GM13977 (cell line): Measurements from ENCODE around the gene FRRS1L.
"Not testable (repeated sequence)": the region's sequence is repeated elsewhere in the genome, so short reads cannot be mapped to it uniquely, and the experiment has no call there.

Experiments
- DNase-seq: peaks from one replicate; pipeline ENCODE4 v3.0.0; 2012; ENCODE audit warnings: low spot score
- CTCF ChIP-seq: IDR thresholded peaks from 2 replicates; pipeline ENCODE4 v1.5.1; 2012; ENCODE audit warnings: mild to moderate bottlenecking, control low read depth; ENCODE audit not compliant: insufficient read depth; ENCODE audit errors: extremely low read depth, missing control alignments
- in situ Hi-C: fragments of 300-500 bp; cut with MboI; formaldehyde crosslinking; loops from one replicate; pipeline ENCODE4 v1.12.0; 2022; ENCODE audit warnings: low sequenced_read_pairs, low pct_unique_long_range_greater_than_20kb, mixed read lengths, inconsistent platforms; ENCODE audit not compliant: unreplicated experiment

The FRRS1L gene

GRCh38 chr9:109132567-109133021 lies 34.5 kb downstream of the FRRS1L start:
- no peak for DNase-seq
- in situ Hi-C loops, result no loop called here
- TF ChIP-seq CTCF, result no peak

GRCh38 chr9:109129470-109130197 lies 37.4 kb downstream of the FRRS1L start:
- in situ Hi-C loops, result no loop called here
- DNase-seq, result no peak
- TF ChIP-seq CTCF, result no peak

GRCh38 chr9:109126671-109127070 lies 40.4 kb downstream of the FRRS1L start:
- DNase-seq, in situ Hi-C loops: not testable (repeated sequence)

- in situ Hi-C loops, result no loop called here
- no peak for TF ChIP-seq CTCF
- DNase-seq, result no peak
These were observed 42.9 kb downstream of the FRRS1L start for GRCh38 chr9:109124121-109124520.

GRCh38 chr9:109122726-109123621 lies 44.1 kb downstream of the FRRS1L start:
- DNase-seq, result no peak
- no peak for TF ChIP-seq CTCF
- in situ Hi-C loops, result no loop called here

- in situ Hi-C loops, result no loop called here
- no peak for DNase-seq
- no peak for TF ChIP-seq CTCF
These were observed 45.7 kb downstream of the FRRS1L start for GRCh38 chr9:109121232-109121796.

GRCh38 chr9:109120204-109120789 lies 46.8 kb downstream of the FRRS1L start:
- DNase-seq, result no peak
- in situ Hi-C loops, result no loop called here
- TF ChIP-seq CTCF, result no peak
